DND-41 (cell line): ENCODE measurements around the gene TMEM231.

Experiments
- ATAC-seq: fragments of 200-7000 bp; cut with Tn5 transposase; 3 replicates; pipeline ENCODE4 v1.9.1; 2021; ENCODE audit warnings: low read depth; ENCODE audit not compliant: insufficient read depth
- DNase-seq: peaks from one replicate; pipeline ENCODE4 v3.0.0-alpha.2; 2020
- H2AFZ ChIP-seq: 2 replicates; pipeline ENCODE4 v1.6.0; 2012; ENCODE audit warnings: low read depth, low read length
- H3K27ac ChIP-seq: 2 replicates; pipeline ENCODE4 v1.5.1; 2012; ENCODE audit warnings: low read length, inconsistent platforms
- H3K27me3 ChIP-seq: fragments of 200-600 bp; sonication (generic); 2 replicates; pipeline ENCODE4 v1.6.0; 2012; ENCODE audit warnings: low read length, mild to moderate bottlenecking, inconsistent platforms; ENCODE audit not compliant: insufficient read depth, poor library complexity
- H3K36me3 ChIP-seq: 2 replicates; pipeline ENCODE4 v1.5.1; 2012; ENCODE audit warnings: low read length, inconsistent platforms; ENCODE audit not compliant: insufficient read depth
- H3K4me1 ChIP-seq: 2 replicates; pipeline ENCODE4 v1.5.1; 2012; ENCODE audit warnings: mild to moderate bottlenecking, low read length; ENCODE audit not compliant: insufficient read depth
- H3K4me2 ChIP-seq: 2 replicates; pipeline ENCODE4 v1.6.0; 2012; ENCODE audit warnings: mild to moderate bottlenecking, moderate library complexity, low read length, inconsistent platforms; ENCODE audit not compliant: insufficient read depth
- H3K4me3 ChIP-seq, 2 experiments: fragments of 200-600 bp in 1 of 2; shearing (Covaris generic) in 1 of 2; 2 replicates each; pipeline ENCODE4 v1.5.1; 2012 to 2016; ENCODE audit warnings: inconsistent platforms in 2 of 2, low read length in 2 of 2, mild to moderate bottlenecking in 2 of 2, low read depth in 1 of 2, moderate library complexity in 1 of 2
- H3K79me2 ChIP-seq: 2 replicates; pipeline ENCODE4 v1.6.0; 2012; ENCODE audit warnings: low read length, inconsistent platforms; ENCODE audit not compliant: insufficient read depth
- H3K9ac ChIP-seq: 2 replicates; pipeline ENCODE4 v1.6.0; 2012; ENCODE audit warnings: low read depth, mild to moderate bottlenecking, inconsistent platforms, low read length, moderate library complexity
- H3K9me3 ChIP-seq: 2 replicates; pipeline ENCODE4 v1.5.1; 2012; ENCODE audit warnings: low read length, moderate library complexity, mild to moderate bottlenecking, inconsistent platforms; ENCODE audit not compliant: insufficient read depth, severe bottlenecking
- H4K20me1 ChIP-seq: 2 replicates; pipeline ENCODE4 v1.6.0; 2012; ENCODE audit warnings: low read length; ENCODE audit not compliant: insufficient read depth
- CTCF ChIP-seq: IDR thresholded peaks from 2 replicates; pipeline ENCODE4 v1.5.1; 2012; ENCODE audit warnings: borderline replicate concordance, low read length, moderate library complexity, mild to moderate bottlenecking; ENCODE audit not compliant: poor library complexity, severe bottlenecking; ENCODE audit errors: extremely low read depth
- EZH2 ChIP-seq: IDR thresholded peaks from 3 replicates; pipeline ENCODE4 v1.6.1; 2012; ENCODE audit warnings: borderline replicate concordance, low read depth, mild to moderate bottlenecking, moderate library complexity, low read length, inconsistent platforms; ENCODE audit not compliant: severe bottlenecking

Gene TMEM231

GRCh38 chr16:75555707-75556430 is at the start of gene TMEM231:
Gene TMEM231 (minus strand): TSS chr16:75556252. CDS start chr16:75556209, 43 bp downstream.
- Histone ChIP-seq H3K79me2 (no peaks in the 10 kb centered on the region), H3K4me3 (peak within 1 kb of the TSS; percentile 43 to 73), H3K9me3 (no peaks in the 10 kb centered on the region), H3K27ac (peak within 1 kb of the TSS; percentile 56), H3K27me3 (no peaks in the 10 kb centered on the region), H4K20me1 (no peaks in the 10 kb centered on the region), H3K4me2 (peak within 1 kb of the TSS; percentile 91), H3K9ac (peak within 1 kb of the TSS; percentile 56), H2AFZ (peak within 1 kb of the TSS; percentile 84), H3K36me3 (no peaks in the 10 kb centered on the region), H3K4me1 (peaks cover 23% of the 10 kb centered on the region)
- TF ChIP-seq CTCF = peak; percentile 9
- no peak for TF ChIP-seq EZH2
- peak; percentile 97 for DNase-seq
- peak; percentile 97 for ATAC-seq

GRCh38 chr16:75603241-75603640 is 47.2 kb upstream of the TMEM231 start:
- no peaks in the 10 kb centered on the region for H3K79me2 ChIP-seq

GRCh38 chr16:75599452-75600277 is 43.6 kb upstream of the TMEM231 start:
- Histone ChIP-seq H4K20me1 (no peaks in the 10 kb centered on the region), H3K4me3 (no peak overlapping the region), H3K27ac (no peak overlapping the region), H3K79me2 (no peaks in the 10 kb centered on the region), H3K4me2 (no peak overlapping the region), H3K4me1 (peaks cover 4% of the 10 kb centered on the region), H3K9ac (no peak overlapping the region), H3K27me3 (no peaks in the 10 kb centered on the region), H2AFZ (no peak overlapping the region), H3K9me3 (peaks cover 4% of the 10 kb centered on the region), H3K36me3 (peaks cover 75% of the 10 kb centered on the region)
- ATAC-seq = no peak
- no peak for DNase-seq
- TF ChIP-seq CTCF (no peak), EZH2 (no peak)

More at GRCh38 chr16:75603241-75603640, 47.2 kb upstream of the TMEM231 start:
- no peak overlapping the region for H3K9ac ChIP-seq
- DNase-seq (no peak), ATAC-seq (no peak)
- peaks cover 82% of the 10 kb centered on the region for H3K36me3 ChIP-seq
- H3K4me3 ChIP-seq = no peak overlapping the region
- no peaks in the 10 kb centered on the region for H3K27me3 ChIP-seq
- no peaks in the 10 kb centered on the region for H3K4me1 ChIP-seq
- H3K27ac ChIP-seq = no peak overlapping the region
- H2AFZ ChIP-seq = no peak overlapping the region
- TF ChIP-seq EZH2 = no peak
- TF ChIP-seq CTCF = no peak
- no peaks in the 10 kb centered on the region for H4K20me1 ChIP-seq
- H3K4me2 ChIP-seq = no peak overlapping the region
- H3K9me3 ChIP-seq = peaks cover 4% of the 10 kb centered on the region
